SK-N-MC (cell line): ENCODE measurements around the gene PELI2.

Experiments used
- EZH2 ChIP-seq: fragments of 200-600 bp; sonication (generic); IDR thresholded peaks from one replicate; pipeline ENCODE4 v1.6.1; 2017; ENCODE audit warnings: antibody characterized with exemption
- POLR2AphosphoS5 ChIP-seq: IDR thresholded peaks from 2 replicates; pipeline ENCODE4 v1.6.1; 2012; ENCODE audit warnings: mild to moderate bottlenecking, low read depth, low read length, borderline replicate concordance

DNA sequence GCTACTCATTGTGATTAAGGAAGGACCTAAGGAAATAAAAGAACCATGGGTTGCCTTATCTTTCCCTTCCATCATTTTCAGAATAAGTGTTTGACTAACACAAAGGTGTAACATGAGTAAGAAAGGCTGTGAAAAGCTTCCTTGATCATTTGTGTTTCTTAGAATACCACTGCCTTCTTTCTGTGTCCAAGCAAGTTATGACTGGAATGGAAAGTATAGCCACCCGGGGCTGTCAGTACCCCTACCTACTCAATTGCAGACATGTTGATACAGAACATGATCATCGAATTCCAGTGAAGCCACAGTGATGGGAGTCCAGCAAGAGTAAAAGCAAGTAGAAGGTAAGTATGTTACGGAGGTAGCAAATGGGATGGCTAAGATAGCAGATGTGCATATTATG lies 209.8 kb downstream of the PELI2 start:
- TF ChIP-seq POLR2AphosphoS5 = no peak
- no peak for TF ChIP-seq EZH2
